GM23338 (cell line): ENCODE results near the gene EEA1.

Experiments used
- CREB1 ChIP-seq: fragments of 250-450 bp; sonication (Bioruptor Pico); IDR thresholded peaks from 2 replicates; pipeline ENCODE4 v1.5.0; 2020; ENCODE audit warnings: low read depth, mild to moderate bottlenecking, moderate library complexity
- EZH2 ChIP-seq: fragments of 200-600 bp; sonication (generic); IDR thresholded peaks from one replicate; pipeline ENCODE4 v1.8.0; 2017; ENCODE audit warnings: antibody characterized with exemption, mild to moderate bottlenecking, low read depth; ENCODE audit not compliant: unreplicated experiment
- EZH2phosphoT487 ChIP-seq: fragments of 200-600 bp; sonication (generic); IDR thresholded peaks from one replicate; pipeline ENCODE4 v1.8.1; 2018; ENCODE audit warnings: antibody characterized with exemption; ENCODE audit not compliant: unreplicated experiment
- POLR2AphosphoS5 ChIP-seq: IDR thresholded peaks from 2 replicates; pipeline ENCODE4 v1.6.1; 2016; ENCODE audit warnings: antibody characterized with exemption, low read depth
- TF ChIP-seq, protein P1 (sequence below), 2 experiments: fragments of 200-600 bp in 1 of 2; sonication (generic) in 1 of 2; conservative IDR thresholded peaks; 2 replicates each; pipeline versions ENCODE4 v1.5.1 to v1.6.1; 2016 to 2017; ENCODE audit warnings: antibody characterized with exemption in 2 of 2, low read depth in 2 of 2, mild to moderate bottlenecking in 2 of 2, moderate library complexity in 1 of 2
- TF ChIP-seq, protein P2 (sequence below): IDR thresholded peaks from one replicate; pipeline ENCODE4 v1.6.1; 2018; ENCODE audit warnings: antibody characterized with exemption; ENCODE audit not compliant: unreplicated experiment

DNA sequence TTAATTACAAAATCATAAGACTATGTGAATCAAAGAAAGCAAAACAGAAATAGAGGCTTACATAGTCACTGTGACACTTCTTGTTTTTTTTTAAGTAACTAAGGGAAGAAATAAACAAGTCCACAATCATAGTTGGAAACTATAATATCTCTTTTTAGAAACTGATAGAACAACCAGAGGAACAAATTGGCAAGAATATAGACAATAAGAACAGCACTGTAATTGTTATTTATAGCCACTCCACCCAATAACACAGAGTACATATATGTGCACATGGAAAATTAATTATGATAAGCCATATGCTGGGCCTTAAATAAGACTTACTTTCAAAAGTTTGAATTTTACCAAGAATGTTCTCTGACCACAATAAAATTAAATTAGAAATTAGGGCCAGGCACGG lies 125.2 kb downstream of the EEA1 start:
- no peak for TF ChIP-seq POLR2AphosphoS5
- TF ChIP-seq EZH2: no peak
- TF ChIP-seq, protein P1, sequence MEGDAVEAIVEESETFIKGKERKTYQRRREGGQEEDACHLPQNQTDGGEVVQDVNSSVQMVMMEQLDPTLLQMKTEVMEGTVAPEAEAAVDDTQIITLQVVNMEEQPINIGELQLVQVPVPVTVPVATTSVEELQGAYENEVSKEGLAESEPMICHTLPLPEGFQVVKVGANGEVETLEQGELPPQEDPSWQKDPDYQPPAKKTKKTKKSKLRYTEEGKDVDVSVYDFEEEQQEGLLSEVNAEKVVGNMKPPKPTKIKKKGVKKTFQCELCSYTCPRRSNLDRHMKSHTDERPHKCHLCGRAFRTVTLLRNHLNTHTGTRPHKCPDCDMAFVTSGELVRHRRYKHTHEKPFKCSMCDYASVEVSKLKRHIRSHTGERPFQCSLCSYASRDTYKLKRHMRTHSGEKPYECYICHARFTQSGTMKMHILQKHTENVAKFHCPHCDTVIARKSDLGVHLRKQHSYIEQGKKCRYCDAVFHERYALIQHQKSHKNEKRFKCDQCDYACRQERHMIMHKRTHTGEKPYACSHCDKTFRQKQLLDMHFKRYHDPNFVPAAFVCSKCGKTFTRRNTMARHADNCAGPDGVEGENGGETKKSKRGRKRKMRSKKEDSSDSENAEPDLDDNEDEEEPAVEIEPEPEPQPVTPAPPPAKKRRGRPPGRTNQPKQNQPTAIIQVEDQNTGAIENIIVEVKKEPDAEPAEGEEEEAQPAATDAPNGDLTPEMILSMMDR (conservative IDR thresholded peaks at IDR 0.05; ENCODE audit: low read depth in 2 of 2): no peak
- TF ChIP-seq CREB1: no peak
- TF ChIP-seq EZH2phosphoT487: no peak
- TF ChIP-seq, protein P2, sequence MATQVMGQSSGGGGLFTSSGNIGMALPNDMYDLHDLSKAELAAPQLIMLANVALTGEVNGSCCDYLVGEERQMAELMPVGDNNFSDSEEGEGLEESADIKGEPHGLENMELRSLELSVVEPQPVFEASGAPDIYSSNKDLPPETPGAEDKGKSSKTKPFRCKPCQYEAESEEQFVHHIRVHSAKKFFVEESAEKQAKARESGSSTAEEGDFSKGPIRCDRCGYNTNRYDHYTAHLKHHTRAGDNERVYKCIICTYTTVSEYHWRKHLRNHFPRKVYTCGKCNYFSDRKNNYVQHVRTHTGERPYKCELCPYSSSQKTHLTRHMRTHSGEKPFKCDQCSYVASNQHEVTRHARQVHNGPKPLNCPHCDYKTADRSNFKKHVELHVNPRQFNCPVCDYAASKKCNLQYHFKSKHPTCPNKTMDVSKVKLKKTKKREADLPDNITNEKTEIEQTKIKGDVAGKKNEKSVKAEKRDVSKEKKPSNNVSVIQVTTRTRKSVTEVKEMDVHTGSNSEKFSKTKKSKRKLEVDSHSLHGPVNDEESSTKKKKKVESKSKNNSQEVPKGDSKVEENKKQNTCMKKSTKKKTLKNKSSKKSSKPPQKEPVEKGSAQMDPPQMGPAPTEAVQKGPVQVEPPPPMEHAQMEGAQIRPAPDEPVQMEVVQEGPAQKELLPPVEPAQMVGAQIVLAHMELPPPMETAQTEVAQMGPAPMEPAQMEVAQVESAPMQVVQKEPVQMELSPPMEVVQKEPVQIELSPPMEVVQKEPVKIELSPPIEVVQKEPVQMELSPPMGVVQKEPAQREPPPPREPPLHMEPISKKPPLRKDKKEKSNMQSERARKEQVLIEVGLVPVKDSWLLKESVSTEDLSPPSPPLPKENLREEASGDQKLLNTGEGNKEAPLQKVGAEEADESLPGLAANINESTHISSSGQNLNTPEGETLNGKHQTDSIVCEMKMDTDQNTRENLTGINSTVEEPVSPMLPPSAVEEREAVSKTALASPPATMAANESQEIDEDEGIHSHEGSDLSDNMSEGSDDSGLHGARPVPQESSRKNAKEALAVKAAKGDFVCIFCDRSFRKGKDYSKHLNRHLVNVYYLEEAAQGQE: no peak
